IPS-NIHi7 (cell line): ENCODE data around the gene AMIGO2.
A peak's percentile ranks its signal among the peaks of the same experiment; 100 is the strongest.

Experiments used
- DNase-seq: peaks from one replicate; pipeline ENCODE4 v3.0.0; 2012; ENCODE audit warnings: mixed read lengths; ENCODE audit errors: extremely low spot score

AMIGO2 gene

GRCh38 chr12:47097276-47097896 lies 17.6 kb upstream of the AMIGO2 start:
- no peak for DNase-seq

- no peak for DNase-seq
Measured at GRCh38 chr12:47095446-47096236, 15.9 kb upstream of the AMIGO2 start.

- no peak for DNase-seq
Measured at GRCh38 chr12:47094804-47095203, 15.0 kb upstream of the AMIGO2 start.

GRCh38 chr12:47091009-47091408 lies 11.2 kb upstream of the AMIGO2 start:
- DNase-seq: no peak

GRCh38 chr12:47088021-47088944 lies 8.5 kb upstream of the AMIGO2 start:
- no peak for DNase-seq

GRCh38 chr12:47087088-47087688 lies 7.4 kb upstream of the AMIGO2 start:
- DNase-seq: no peak

GRCh38 chr12:47085815-47086252 lies 6.1 kb upstream of the AMIGO2 start:
- peak; percentile 55 for DNase-seq

GRCh38 chr12:47084172-47084571 lies 4.4 kb upstream of the AMIGO2 start:
- no peak for DNase-seq

- no peak for DNase-seq
Measured at GRCh38 chr12:47082796-47083621, 3.2 kb upstream of the AMIGO2 start.

GRCh38 chr12:47082283-47082682 lies 2.5 kb upstream of the AMIGO2 start:
- DNase-seq: no peak

GRCh38 chr12:47080725-47081502 lies 1.2 kb upstream of the AMIGO2 start:
- no peak for DNase-seq

- DNase-seq: peak; percentile 46
Measured at GRCh38 chr12:47079981-47080724, 394 bp upstream of the AMIGO2 start.

- DNase-seq: no peak
Measured at GRCh38 chr12:47078733-47079467, 859 bp downstream of the AMIGO2 start.

GRCh38 chr12:47078086-47078395 lies 1.7 kb downstream of the AMIGO2 start:
- no peak for DNase-seq

GRCh38 chr12:47077206-47078085 lies 2.3 kb downstream of the AMIGO2 start:
- no peak for DNase-seq

- no peak for DNase-seq
Measured at GRCh38 chr12:47075192-47076084, 4.3 kb downstream of the AMIGO2 start.

- DNase-seq: no peak
Measured at GRCh38 chr12:47074757-47075156, 5.0 kb downstream of the AMIGO2 start.
